CD8-positive, alpha-beta memory T cell (primary cell): ENCODE data around the gene TOGARAM1. TPM values are rescaled to one million over a fixed set of nuclear protein-coding genes. Genes with fewer than 3 reads are reported as not detected.

Experiments used
- CTCF ChIA-PET: fragments of 350-600 bp; sonication (Branson Sonifier 250); formaldehyde crosslinking; loops from one replicate; lab custom pipeline; 2021; ENCODE audit warnings: antibody characterized with exemption; lab: Charles Lee
- POLR2A ChIA-PET: fragments of 350-600 bp; sonication (Branson Sonifier 250); formaldehyde crosslinking; loops from one replicate; lab custom pipeline; 2021; ENCODE audit warnings: antibody characterized with exemption; lab: Charles Lee
- DNase-seq, 5 donors: peaks; one replicate each; pipeline versions ENCODE4 v3.0.0 to v3.0.0-alpha.2; 2020 to 2022; ENCODE audit warnings: mixed read lengths in 1 of 5
- H3K27ac ChIP-seq: one replicate; pipeline ENCODE4 v1.7.0; 2013; ENCODE audit warnings: low read depth, mild to moderate bottlenecking, low read length, moderate library complexity
- H3K27me3 ChIP-seq: 2 replicates; pipeline ENCODE4 v1.7.0; 2013; ENCODE audit warnings: low read length, mild to moderate bottlenecking; ENCODE audit not compliant: insufficient read depth, poor library complexity, severe bottlenecking
- H3K36me3 ChIP-seq: 2 replicates; pipeline ENCODE4 v1.7.0; 2013; ENCODE audit warnings: mild to moderate bottlenecking, low read length, moderate library complexity; ENCODE audit not compliant: insufficient read depth
- H3K4me1 ChIP-seq: 2 replicates; pipeline ENCODE4 v1.7.0; 2013; ENCODE audit warnings: mild to moderate bottlenecking, low read length, moderate library complexity; ENCODE audit not compliant: insufficient read depth
- H3K4me3 ChIP-seq: 2 replicates; pipeline ENCODE4 v1.7.0; 2013; ENCODE audit warnings: mild to moderate bottlenecking, low read length
- H3K9me3 ChIP-seq: 2 replicates; pipeline ENCODE4 v1.7.0; 2013; ENCODE audit warnings: mild to moderate bottlenecking, low read length
- H3K27ac Mint-ChIP-seq, 8 donors: one replicate each; pipeline ENCODE4 v1.8.0; 2020 to 2021; ENCODE audit warnings: mixed read lengths in 8 of 8, mild to moderate bottlenecking in 6 of 8, inconsistent platforms in 3 of 8, moderate library complexity in 3 of 8
- H3K27me3 Mint-ChIP-seq, 2 donors: one replicate each; pipeline ENCODE4 v1.8.0; 2020 to 2021; ENCODE audit warnings: mixed read lengths in 2 of 2, mild to moderate bottlenecking in 1 of 2, moderate library complexity in 1 of 2
- H3K36me3 Mint-ChIP-seq, 3 donors: one replicate each; pipeline ENCODE4 v1.8.0; 2020 to 2021; ENCODE audit warnings: mixed read lengths in 3 of 3, inconsistent platforms in 1 of 3, mild to moderate bottlenecking in 1 of 3
- H3K4me1 Mint-ChIP-seq, 3 donors: one replicate each; pipeline ENCODE4 v1.8.0; 2020 to 2021; ENCODE audit warnings: mixed read lengths in 3 of 3, inconsistent platforms in 1 of 3, mild to moderate bottlenecking in 1 of 3
- H3K4me3 Mint-ChIP-seq, 7 donors: one replicate each; pipeline ENCODE4 v1.8.0; 2020 to 2021; ENCODE audit warnings: mixed read lengths in 7 of 7, mild to moderate bottlenecking in 6 of 7, moderate library complexity in 4 of 7, inconsistent platforms in 2 of 7
- H3K9me3 Mint-ChIP-seq, 5 donors: one replicate each; pipeline ENCODE4 v1.8.0; 2020 to 2022; ENCODE audit warnings: mixed read lengths in 5 of 5, mild to moderate bottlenecking in 3 of 5, moderate library complexity in 2 of 5, inconsistent platforms in 1 of 5
- polyA plus RNA-seq: library from polyadenylated mRNA; unstranded; fragments of 300-500 nt; fragmentation: Illumina TruSeq; gene quantifications from one replicate; pipeline ENCODE4 v1.2.3, GENCODE V29; 2021
- total RNA-seq, 2 experiments: library from RNA; stranded (reverse); gene quantifications; one replicate each; pipeline ENCODE4 v1.2.3, GENCODE V29; 2021

The TOGARAM1 gene
- total and polyA plus RNA-seq, 3 experiments from 2014 or later = 7.2 to 11.4 (median 7.5) TPM

- Histone ChIP-seq H3K27me3 (no peaks in the 10 kb centered on the region), H3K4me1 (no peaks in the 10 kb centered on the region), H3K36me3 (peaks cover 31% of the 10 kb centered on the region), H3K9me3 (no peaks in the 10 kb centered on the region), H3K27ac (no peak overlapping the region), H3K4me3 (no peak overlapping the region)
- DNase-seq = no peak
- Mint-ChIP-seq H3K9me3 (no peaks in the 10 kb centered on the region), H3K4me3 (peak overlapping the region in 5 of 7 donors; percentile 11 to 54 (median 24)), H3K4me1 (peaks cover 55 to 75% (median 74%) of the 10 kb centered on the region in 3 donors), H3K36me3 (peaks cover 38 to 77% (median 53%) of the 10 kb centered on the region in 3 donors), H3K27me3 (no peaks in the 10 kb centered on the region), H3K27ac (peak overlapping the region in 7 of 8 donors; percentile 7 to 96 (median 68))
- POLR2A ChIA-PET = no interaction called here
- CTCF ChIA-PET = no interaction called here
Observed at GRCh38 chr14:44940944-44941343, 21.0 kb upstream of the TOGARAM1 start.

- CTCF ChIA-PET = no interaction called here
- no peaks in the 10 kb centered on the region for H3K9me3 Mint-ChIP-seq
- H3K36me3 Mint-ChIP-seq = peaks cover 35 to 73% (median 47%) of the 10 kb centered on the region in 3 donors
- DNase-seq = no peak
- H3K27ac Mint-ChIP-seq = peak overlapping the region in 6 of 8 donors; percentile 33 to 91 (median 50)
- Histone ChIP-seq H3K27me3 (no peaks in the 10 kb centered on the region), H3K9me3 (no peaks in the 10 kb centered on the region), H3K4me3 (no peak overlapping the region), H3K4me1 (no peaks in the 10 kb centered on the region), H3K36me3 (peaks cover 31% of the 10 kb centered on the region), H3K27ac (no peak overlapping the region)
- peak overlapping the region in 2 of 7 donors; percentile 8 for H3K4me3 Mint-ChIP-seq
- H3K27me3 Mint-ChIP-seq = no peaks in the 10 kb centered on the region
- POLR2A ChIA-PET = no interaction called here
- H3K4me1 Mint-ChIP-seq = peaks cover 49 to 69% (median 68%) of the 10 kb centered on the region in 3 donors
Observed at GRCh38 chr14:44941591-44941990, 20.4 kb upstream of the TOGARAM1 start.

- Mint-ChIP-seq H3K9me3 (no peaks in the 10 kb centered on the region), H3K4me1 (peaks cover 50 to 70% (median 69%) of the 10 kb centered on the region in 3 donors), H3K4me3 (peak overlapping the region in 1 of 7 donors; percentile 6), H3K27me3 (no peaks in the 10 kb centered on the region), H3K36me3 (peaks cover 41 to 76% (median 50%) of the 10 kb centered on the region in 3 donors), H3K27ac (peak overlapping the region in 5 of 8 donors; percentile 7 to 49 (median 28))
- Histone ChIP-seq H3K27ac (no peak overlapping the region), H3K36me3 (peaks cover 31% of the 10 kb centered on the region), H3K4me1 (no peaks in the 10 kb centered on the region), H3K4me3 (no peak overlapping the region), H3K9me3 (no peaks in the 10 kb centered on the region), H3K27me3 (no peaks in the 10 kb centered on the region)
- POLR2A ChIA-PET = interaction anchor here (1.0 kb wide), 1 partner anchor 10 kb away, joined by 3 read pairs; no protein-coding TSS in a partner anchor
- CTCF ChIA-PET = interaction anchor here (1.5 kb wide), 1 partner anchor 19 kb away, joined by 3 read pairs; the partner anchor contains the start of genes KLHL28 and TOGARAM1
- DNase-seq = no peak
Observed at GRCh38 chr14:44942436-44942835, 19.6 kb upstream of the TOGARAM1 start.

GRCh38 chr14:44944107-44944506, 17.9 kb upstream of the TOGARAM1 start:
- POLR2A ChIA-PET = no interaction called here
- no peaks in the 10 kb centered on the region for H3K9me3 Mint-ChIP-seq
- H3K36me3 ChIP-seq = peaks cover 24% of the 10 kb centered on the region

GRCh38 chr14:44945264-44945663, 16.7 kb upstream of the TOGARAM1 start:
- Histone ChIP-seq H3K36me3 (peaks cover 24% of the 10 kb centered on the region), H3K9me3 (no peaks in the 10 kb centered on the region), H3K4me1 (no peaks in the 10 kb centered on the region), H3K4me3 (no peak overlapping the region), H3K27ac (no peak overlapping the region), H3K27me3 (no peaks in the 10 kb centered on the region)
- ChIA-PET CTCF (interaction anchor here (0.9 kb wide), 1 partner anchor 17 kb away, joined by 3 read pairs; the partner anchor contains the start of genes KLHL28 and TOGARAM1), POLR2A (no interaction called here)
- no peak for DNase-seq
- Mint-ChIP-seq H3K27me3 (no peaks in the 10 kb centered on the region), H3K27ac (no peak overlapping the region), H3K4me3 (no peak overlapping the region), H3K4me1 (peaks cover 52 to 71% (median 70%) of the 10 kb centered on the region in 3 donors), H3K36me3 (peaks cover 34 to 64% (median 39%) of the 10 kb centered on the region in 3 donors), H3K9me3 (no peaks in the 10 kb centered on the region)

More at GRCh38 chr14:44944107-44944506, 17.9 kb upstream of the TOGARAM1 start:
- CTCF ChIA-PET = no interaction called here
- Histone ChIP-seq H3K27me3 (no peaks in the 10 kb centered on the region), H3K4me1 (no peaks in the 10 kb centered on the region), H3K9me3 (no peaks in the 10 kb centered on the region), H3K27ac (no peak overlapping the region), H3K4me3 (no peak overlapping the region)
- Mint-ChIP-seq H3K27ac (peak overlapping the region in 1 of 8 donors; percentile 43), H3K4me1 (peaks cover 52 to 72% (median 72%) of the 10 kb centered on the region in 3 donors), H3K27me3 (no peaks in the 10 kb centered on the region), H3K4me3 (no peak overlapping the region), H3K36me3 (peaks cover 37 to 72% (median 40%) of the 10 kb centered on the region in 3 donors)
- no peak for DNase-seq

- CTCF ChIA-PET = no interaction called here
- Mint-ChIP-seq H3K4me1 (peaks cover 56 to 83% (median 74%) of the 10 kb centered on the region in 3 donors), H3K27me3 (no peaks in the 10 kb centered on the region), H3K9me3 (no peaks in the 10 kb centered on the region), H3K4me3 (no peak overlapping the region), H3K36me3 (peaks cover 13 to 60% (median 14%) of the 10 kb centered on the region in 3 donors), H3K27ac (peak overlapping the region in 2 of 8 donors; percentile 33 to 42)
- H3K4me3 ChIP-seq = no peak overlapping the region
- peaks cover 4% of the 10 kb centered on the region for H3K36me3 ChIP-seq
- H3K27ac ChIP-seq = no peak overlapping the region
- H3K4me1 ChIP-seq = no peaks in the 10 kb centered on the region
- H3K9me3 ChIP-seq = no peaks in the 10 kb centered on the region
- H3K27me3 ChIP-seq = no peaks in the 10 kb centered on the region
- POLR2A ChIA-PET = no interaction called here
- DNase-seq = no peak
Observed at GRCh38 chr14:44951051-44951450, 10.9 kb upstream of the TOGARAM1 start.

- H3K27ac ChIP-seq = no peak overlapping the region
- Mint-ChIP-seq H3K27me3 (no peaks in the 10 kb centered on the region), H3K4me1 (peaks cover 60 to 86% (median 73%) of the 10 kb centered on the region in 3 donors), H3K27ac (peak overlapping the region in 3 of 8 donors; percentile 5 to 64 (median 20)), H3K36me3 (peaks cover 6 to 55% (median 7%) of the 10 kb centered on the region in 3 donors), H3K9me3 (no peaks in the 10 kb centered on the region), H3K4me3 (peak overlapping the region in 2 of 7 donors; percentile 1 to 42)
- peaks cover 13% of the 10 kb centered on the region for H3K4me1 ChIP-seq
- POLR2A ChIA-PET = interaction anchor here (1.0 kb wide), 1 partner anchor 10 kb away, joined by 3 read pairs; no protein-coding TSS in a partner anchor
- H3K4me3 ChIP-seq = no peak overlapping the region
- H3K27me3 ChIP-seq = no peaks in the 10 kb centered on the region
- peaks cover 4% of the 10 kb centered on the region for H3K36me3 ChIP-seq
- no peaks in the 10 kb centered on the region for H3K9me3 ChIP-seq
- no peak for DNase-seq
- CTCF ChIA-PET = interaction anchor here (1.3 kb wide), 1 partner anchor 9 kb away, joined by 4 read pairs; the partner anchor contains the start of genes KLHL28 and TOGARAM1
Observed at GRCh38 chr14:44952391-44953110, 9.4 kb upstream of the TOGARAM1 start.

- Mint-ChIP-seq H3K36me3 (peaks cover 6 to 46% (median 7%) of the 10 kb centered on the region in 3 donors), H3K27ac (no peak overlapping the region), H3K4me1 (peaks cover 52 to 88% (median 62%) of the 10 kb centered on the region in 3 donors), H3K9me3 (no peaks in the 10 kb centered on the region), H3K4me3 (no peak overlapping the region), H3K27me3 (no peaks in the 10 kb centered on the region)
- CTCF ChIA-PET = no interaction called here
- Histone ChIP-seq H3K4me1 (peaks cover 31% of the 10 kb centered on the region), H3K27ac (no peak overlapping the region), H3K9me3 (no peaks in the 10 kb centered on the region), H3K27me3 (no peaks in the 10 kb centered on the region), H3K4me3 (no peak overlapping the region), H3K36me3 (peaks cover 4% of the 10 kb centered on the region)
- POLR2A ChIA-PET = no interaction called here
- DNase-seq = no peak
Observed at GRCh38 chr14:44954750-44955149, 7.2 kb upstream of the TOGARAM1 start.
